Stimulated activated CD8-positive, alpha-beta memory T cell treated with anti-CD3 and anti-CD28 coated beads, Interleukin-2, amount 100 ng/mL, for 48 hours (primary cell): Measurements from ENCODE around the gene PITX1.

Experiments used
- DNase-seq, 2 donors: peaks; one replicate each; pipeline ENCODE4 v3.0.0-alpha.2; 2020; ENCODE audit warnings: low read depth in 2 of 2

The PITX1 gene

DNA sequence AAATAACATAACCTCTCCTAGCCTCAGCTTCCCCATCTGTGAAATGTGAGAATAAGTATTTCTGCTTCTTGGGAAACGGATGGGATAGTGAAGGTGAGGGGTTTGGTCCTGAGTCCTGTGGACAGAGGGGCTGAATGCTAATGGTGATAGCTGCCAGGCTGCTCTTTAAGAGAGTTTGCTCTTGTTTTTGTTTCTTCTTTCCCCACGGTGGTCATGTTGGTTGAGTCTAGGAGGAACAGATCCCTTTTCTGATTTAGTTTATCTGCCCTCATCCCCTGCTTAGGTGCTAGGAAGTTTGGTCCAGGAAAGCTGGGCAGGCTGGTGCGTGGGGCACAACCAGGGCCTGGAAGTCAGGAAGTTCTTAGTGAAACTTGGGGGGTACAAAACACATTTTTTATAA, 7.7 kb upstream of the PITX1 start:
- no peak for DNase-seq

DNA sequence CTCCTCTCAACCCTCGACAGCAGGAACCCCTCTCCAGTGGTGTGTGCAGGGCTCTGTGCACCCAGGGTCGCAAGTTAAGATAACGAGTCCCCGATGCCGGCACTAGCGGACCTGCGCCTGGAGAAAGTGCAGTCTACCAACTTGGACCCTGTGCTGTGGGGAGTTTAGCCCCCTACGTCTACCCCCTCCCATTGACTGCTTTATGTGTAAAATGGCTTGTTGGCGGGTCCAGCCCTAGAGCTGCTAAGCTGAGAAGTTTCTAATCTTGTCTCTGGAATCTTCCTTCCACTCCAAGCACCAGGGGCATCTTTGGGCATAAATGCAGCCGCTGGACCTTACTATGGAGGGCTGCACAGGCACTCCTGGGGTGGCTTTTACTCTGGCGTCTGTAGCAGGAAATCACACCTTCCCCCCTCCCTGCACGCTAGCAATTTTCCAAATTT, 7.1 kb upstream of the PITX1 start:
- no peak for DNase-seq

DNA sequence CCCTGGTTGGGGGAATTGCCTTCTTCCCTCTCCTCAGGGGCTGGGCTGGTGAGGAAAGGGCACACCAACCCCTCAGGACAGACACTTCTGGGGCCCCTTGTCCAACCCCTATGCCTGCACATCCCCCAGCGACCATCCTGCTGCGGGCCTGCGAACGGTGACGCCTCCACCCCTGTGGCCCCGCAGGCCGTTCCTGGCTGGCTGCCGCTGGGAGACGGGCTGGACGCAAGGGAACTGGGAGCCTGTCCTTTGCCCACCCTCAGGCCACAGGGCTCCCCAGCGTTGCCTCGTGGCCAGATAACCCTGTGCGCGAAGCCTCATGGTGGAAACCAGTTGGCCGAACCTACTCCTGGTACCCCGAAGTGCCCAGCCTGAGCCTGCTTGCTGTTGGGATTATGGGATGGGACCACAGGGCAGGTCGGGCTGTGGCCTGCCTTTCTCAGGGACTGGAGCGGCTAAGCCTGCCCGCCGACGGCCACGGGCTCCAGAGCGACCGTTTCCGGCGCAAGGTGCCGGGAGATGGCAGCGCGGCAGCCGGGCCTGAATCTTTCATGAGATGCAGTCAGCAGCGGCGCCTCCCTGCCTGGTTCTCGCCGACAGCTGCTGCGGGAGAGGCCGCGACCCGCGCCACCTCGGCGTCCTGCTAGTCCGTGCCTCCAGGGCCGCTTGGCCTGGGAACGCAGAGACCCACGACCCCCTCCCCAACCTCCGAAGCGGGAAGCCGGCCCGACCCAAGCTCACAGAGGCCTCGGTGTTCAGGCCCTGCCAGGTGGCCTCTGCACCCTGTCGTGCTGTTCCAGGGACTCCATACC, 6.5 kb upstream of the PITX1 start:
- no peak for DNase-seq

DNA sequence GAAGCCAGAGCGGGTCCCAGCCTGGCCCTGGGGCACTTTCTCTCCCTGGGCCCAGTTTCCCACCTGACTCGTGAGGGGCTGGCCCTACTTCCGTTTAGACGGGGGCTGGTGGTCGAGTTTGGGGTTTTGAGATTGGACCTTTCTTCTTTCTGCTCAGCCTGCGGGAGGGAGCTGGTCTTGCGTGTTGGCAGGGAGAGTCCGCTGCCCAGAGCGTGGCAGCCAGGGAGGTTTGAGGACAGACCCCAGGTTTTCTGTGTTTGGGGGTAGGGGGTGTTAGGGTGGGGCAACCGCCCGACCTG, 6.0 kb upstream of the PITX1 start:
- DNase-seq: no peak

DNA sequence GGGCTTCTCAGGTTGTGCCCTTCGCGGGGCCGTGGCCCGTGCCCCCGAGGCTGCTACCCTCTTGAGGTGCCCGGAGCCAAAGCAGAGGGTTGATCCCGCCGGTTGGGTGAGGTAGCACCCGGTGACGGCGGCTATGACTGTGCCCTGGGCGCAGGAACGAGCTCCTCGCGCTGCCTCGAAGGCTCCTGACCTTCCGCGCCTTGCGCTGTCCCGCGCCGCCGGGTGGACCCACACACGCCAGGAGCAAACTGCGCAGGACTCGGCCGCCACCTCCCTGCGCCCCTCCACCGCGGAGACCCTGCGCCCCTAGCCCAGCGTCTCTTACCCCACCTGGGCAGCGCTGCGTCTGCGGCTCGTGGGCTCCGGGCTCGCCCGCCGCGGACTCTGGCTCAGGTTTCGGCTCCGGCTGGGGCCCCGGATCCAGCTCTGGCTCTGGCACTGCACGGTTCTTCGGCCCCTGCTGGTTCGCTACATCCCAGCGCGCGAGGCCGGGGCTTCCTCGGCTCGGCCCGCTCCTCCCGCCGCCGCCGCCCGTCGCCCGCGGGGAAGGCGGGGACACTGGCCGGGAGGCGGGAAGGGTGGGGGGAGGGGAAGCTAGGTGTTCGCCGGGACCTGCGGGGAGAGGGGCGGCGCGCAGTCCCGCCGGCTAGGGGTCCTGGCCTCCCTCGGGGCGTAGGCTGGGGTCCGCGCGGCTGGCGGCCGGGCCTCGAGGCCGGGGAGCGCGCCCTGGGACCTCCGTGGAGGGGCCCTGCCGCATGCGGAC, 5.4 kb upstream of the PITX1 start:
- DNase-seq: no peak

DNA sequence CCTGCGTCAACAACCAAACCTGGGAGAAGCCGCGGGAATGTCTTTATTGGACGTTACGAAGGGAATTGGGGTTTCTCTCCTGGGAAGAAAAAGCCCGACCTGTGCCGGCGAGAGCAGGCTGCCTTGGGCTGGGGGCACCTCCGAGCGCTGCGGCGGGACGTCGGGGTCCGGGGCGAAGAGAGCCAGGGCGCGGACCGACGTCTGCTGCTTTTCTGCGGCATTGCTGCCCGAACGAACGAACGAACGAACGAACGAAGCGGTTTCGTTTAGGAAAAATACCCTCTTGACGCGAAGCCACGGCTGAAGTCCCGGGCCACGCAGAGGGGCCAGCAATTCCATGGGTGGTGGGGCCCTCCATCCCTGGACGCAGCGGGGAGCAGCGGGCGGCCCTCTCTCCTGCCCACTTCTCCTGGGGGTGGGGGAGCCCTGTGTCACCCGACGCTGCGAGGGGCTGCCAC, 4.8 kb upstream of the PITX1 start:
- DNase-seq: no peak

DNA sequence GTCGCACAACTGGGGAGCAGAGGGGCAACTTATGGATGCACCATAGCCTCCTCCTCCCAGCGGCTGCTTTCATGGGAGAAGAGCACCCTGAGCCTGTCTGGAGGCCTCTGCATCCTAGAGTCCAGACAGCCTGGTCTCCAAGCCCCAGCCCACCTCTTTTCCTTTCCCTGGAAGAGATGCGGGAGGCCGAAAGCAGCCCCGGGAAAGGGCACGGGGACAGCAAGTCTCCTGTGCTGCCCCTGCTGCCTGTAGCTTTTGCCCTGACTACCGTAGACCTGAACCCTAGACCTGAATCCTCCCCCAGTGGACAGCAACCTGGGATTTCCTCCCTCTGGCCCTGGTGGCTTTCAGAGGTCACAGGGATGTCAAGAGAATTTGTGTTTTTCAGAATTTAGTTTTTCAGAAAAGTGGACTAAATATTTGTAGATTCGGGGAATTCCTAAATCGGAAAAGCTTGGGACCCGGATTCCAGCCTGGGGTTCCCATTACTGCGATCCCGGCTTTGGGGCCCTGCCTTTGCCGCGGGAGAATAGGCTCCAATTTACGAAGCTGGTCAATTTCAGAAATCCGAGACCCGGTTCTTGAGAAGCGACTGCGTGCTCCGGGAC, 4.3 kb upstream of the PITX1 start:
- DNase-seq: no peak

DNA sequence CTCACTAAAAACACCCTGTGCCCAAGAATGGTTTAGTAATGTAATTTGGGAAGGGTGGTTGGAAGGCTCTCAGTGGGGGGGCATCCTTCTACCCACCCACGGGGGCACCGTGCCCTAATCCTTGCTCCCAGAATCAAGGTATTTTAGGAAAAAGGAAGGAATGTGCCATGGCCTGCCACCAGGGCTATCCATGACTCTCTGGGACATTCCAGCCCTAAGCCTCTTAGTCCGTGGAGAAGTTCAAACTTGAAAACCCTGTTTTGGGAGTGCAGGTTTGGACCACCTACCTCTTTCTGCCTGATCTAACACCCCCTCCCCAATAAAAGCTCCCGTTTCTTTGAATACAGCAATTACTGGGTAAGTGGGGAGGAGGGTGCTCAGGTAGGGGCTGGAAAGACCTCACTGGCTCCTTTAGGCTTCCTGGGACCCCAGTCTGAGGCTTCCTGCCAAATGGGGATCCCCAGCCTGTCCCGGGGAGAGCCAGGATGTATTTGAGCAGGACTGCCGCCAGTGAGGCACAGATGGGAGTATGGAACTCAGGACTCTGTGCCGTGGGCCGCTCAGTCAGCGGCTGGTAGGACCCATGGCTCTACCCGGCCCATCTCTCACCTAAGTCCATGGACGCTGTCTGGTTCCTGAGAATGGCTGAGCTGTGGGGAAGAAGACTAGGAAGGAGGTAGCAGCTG, 3.6 kb upstream of the PITX1 start:
- DNase-seq: no peak

DNA sequence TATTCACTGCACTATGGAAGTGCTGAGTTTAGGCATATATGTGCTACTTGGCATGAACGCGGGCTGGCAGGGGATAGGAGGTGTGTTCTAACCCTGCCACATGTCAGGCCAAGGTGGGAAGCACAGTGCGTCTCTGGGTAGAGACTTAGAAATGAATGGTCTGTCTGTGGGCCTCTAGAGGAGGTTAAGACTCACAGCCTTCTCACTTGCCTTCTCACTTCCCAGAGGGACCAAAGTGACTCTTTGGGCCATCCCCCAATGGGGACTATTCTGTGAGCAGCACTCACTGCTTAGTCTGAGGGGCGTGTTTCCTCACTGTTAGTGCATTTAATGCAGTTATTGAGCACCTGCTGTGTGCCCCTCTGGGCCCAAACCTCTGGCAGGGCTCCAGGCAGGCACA, 2.4 kb upstream of the PITX1 start:
- DNase-seq: no peak

DNA sequence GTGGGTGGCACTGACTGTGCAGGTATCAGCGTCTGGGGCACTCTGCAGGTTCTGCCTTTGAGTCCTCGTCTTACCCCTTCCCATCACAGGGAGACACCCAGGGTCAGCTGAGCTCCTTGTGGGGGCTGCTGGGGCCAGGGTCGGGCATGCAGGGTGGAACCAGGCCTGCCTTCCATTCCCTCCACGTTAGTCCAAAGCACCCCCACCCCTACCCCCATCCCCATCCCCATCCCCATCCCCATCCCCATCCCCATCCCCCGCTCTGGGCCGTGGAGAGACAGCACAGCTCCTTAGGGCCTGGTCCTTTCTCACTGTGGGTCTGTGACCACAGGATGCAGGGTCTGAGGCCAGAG, 1.6 kb upstream of the PITX1 start:
- no peak for DNase-seq

DNA sequence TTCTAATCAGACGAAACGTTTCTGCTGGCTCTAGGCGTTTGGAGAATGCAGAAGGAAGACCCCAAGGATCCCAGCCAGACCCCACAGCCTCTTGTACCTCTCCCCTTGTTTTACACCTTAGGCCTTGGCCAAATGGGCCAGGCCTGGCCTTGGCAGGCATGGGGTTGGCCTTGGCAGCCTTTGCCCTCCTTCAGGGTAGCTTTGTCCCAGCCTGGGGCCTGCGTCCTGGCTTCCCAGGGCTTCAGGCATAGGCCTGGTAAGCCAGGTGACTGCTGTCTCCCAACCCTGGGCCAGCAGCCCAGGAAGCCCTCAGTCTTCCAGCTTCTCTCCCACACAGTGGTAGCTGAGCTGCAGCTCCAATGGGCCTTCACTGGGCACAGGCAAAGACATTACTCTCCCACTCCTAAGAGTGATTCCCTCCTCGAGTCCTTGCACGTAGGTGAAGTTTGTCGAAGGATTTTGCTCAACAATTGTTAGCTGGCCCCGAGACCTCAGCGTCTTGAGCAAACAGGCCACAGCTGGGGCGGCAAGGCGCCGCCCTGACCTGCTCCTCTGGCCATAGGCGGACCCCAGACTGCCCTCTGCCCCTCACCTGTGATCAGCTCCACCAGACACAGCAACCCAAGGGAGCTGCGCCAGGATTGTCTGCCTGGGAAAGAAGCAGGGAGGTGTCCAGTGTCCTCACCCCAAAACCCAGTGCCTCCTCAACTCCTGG, 1.1 kb upstream of the PITX1 start:
- no peak for DNase-seq

DNA sequence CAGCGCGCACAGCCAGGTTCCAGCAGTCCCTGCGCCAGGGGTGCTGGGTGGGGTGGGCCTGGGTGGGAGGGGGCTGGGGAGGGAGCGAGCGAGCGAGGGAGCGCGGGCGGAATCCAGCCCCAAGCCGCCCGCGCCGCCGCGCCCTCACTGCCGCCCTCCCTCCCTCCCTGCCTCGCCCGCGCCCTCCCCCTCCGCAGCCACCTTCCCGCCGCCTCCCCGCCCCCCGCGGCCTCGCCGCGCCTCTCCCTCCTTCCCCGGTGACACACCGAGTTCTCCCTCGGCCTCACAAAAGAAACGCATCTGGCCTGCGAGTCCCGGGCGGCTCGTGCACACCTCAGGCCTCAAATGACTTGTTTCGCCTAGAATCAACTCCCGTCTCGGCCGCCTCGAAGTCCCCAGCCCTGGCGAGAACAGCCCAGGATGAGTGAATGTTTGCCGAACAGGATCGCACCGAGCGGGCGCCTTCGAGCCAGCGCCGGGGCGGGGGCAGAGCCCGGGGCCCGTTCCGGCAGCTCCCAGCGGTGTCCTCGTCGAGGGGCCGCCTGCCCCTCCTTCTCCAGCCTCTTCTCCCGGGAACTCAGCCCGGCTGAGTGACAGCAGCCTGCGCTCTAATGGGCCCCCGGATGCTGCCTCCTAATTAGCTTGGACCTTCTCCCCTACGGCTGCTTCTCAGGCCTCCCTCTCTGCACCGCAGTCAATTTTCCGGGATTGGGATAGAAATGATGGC, 371 bp upstream of the PITX1 start:
- DNase-seq: no peak

DNA sequence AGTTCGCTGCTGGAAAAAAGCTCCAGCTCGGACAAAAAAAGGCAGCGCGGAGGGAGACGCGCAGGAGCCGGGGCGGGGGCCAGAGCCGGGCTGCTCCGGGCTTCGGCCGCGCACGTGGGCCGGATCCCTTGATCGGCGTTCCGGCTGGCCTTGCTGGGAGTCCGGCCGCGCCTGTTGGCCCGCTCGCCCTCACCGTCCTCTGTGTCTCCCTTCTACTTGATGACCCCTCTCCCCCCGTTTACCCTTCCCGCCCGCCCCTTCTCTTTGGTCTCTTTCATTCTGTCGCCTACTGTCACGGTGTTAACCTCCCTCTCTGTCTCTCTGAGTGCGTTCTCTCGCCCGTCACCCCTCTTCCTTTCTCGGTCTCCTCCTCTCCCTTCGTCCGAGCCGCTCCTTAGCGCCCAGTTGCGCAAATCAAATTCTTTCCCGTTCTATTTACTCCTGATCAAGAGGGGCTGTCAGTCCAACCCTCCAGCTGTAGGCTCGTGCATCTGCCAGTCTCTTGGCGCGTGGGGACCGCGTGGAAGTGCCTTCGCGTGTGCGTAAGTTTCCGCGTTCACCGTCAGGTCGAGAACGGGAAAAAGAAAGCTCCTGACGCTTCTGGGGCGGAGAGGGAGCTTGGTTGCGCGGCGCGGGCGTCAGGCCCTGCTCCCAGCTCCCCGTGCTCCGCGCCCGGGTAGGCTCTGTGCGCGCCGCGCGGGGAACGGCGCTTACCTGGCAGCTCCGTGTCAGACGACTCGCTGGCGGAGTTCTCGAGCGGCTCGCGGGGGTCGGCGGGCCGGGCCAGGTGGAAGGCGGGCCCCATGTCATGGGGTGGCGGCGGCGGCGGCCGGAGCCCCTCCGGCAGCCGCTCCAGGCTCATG, 798 bp downstream of the PITX1 start:
- DNase-seq: no peak

DNA sequence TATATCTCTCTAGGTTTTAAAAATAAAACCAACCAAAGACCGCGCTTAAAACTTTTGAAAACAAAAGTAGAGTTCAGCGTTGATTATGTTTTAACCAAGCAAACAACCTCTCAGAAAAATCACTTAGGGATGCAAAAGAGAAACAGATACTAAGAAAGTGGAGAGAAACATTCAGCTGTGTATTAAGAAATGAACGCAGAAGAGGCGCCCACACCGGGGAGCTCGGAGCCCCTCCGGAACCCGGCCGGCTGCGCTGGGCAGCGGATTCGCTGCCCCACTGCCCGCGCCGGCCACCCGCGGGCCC, 1.4 kb downstream of the PITX1 start:
- no peak for DNase-seq

DNA sequence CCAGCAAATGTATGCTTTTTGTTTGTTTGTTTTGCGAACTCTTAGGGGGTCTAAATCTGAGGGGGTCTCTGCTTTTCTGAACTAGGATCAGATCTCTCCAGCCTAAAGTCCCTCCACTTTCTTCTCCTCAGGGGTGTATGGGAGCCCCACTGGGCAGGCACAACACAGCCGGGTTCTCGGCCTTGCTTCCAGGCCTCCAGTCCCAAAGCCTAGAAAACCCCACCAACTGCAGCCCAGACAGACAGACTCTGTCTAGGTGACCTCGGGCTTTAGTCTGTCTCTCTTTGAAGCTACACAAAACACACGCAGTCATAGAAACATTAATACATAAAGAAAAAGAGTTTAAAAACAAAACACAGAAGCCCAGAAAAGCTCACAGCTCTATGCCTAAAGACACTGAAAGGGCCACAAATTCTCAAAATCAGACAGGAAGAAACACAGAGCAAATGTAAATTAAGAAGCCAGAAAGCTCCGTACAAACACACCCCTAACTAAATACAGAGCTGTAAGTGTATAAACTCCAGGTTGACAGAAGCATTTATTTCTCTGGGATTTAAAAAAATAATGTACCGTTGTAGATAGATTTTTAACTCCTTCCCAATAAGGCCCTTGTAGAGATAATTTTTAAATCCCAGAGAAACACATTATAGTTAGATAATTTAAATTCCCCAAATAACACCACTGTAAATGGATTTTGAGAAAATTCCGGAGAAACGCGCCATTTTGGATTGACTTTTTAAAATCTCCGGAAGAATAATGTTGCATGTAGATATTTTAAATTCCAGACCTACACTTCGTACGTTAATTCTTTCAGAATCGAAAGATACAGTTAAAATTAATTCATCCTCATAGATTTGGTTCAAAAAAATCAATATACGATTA, 2.0 kb downstream of the PITX1 start:
- no peak for DNase-seq

DNA sequence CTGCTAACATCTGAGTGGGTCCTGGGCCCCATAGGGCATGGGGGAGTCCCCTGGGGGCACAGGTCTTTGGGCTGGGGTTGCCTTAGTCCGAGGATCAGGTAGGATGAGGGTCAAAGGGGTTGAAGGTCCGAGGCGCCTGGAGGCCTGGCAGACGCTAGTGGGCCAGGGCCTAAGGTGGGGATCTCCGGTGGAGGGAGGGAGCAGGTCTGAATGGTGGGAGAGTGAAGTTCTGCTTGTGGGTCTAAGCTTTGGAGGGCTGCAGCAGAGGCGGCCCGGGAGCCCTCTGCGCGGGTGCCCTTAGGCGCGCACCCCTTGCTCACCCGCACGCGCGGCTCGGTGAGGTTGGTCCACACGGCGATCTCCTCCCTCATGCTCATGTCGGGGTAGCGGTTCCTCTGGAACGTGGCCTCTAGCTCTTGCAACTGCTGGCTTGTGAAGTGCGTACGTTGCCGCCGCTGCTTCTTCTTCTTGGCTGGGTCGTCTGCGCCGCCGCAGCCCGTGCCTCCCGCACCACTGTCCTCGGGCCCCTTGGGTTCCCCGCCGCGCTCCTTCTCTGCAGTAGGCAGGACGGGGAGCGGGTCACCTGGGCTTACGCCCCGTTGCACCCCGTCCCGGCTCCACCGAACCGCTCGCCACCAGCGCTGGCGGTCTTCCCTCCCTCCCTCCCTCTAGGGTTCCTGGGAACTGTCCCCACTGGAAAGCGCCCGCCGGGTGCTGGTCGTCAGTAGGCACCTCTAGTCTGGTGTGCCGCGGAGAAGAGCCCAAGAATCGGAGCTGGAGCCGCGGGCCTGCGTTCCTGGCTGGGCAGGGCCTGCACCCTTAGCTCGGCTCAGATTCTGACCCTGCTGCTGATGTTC, 2.8 kb downstream of the PITX1 start:
- no peak for DNase-seq

DNA sequence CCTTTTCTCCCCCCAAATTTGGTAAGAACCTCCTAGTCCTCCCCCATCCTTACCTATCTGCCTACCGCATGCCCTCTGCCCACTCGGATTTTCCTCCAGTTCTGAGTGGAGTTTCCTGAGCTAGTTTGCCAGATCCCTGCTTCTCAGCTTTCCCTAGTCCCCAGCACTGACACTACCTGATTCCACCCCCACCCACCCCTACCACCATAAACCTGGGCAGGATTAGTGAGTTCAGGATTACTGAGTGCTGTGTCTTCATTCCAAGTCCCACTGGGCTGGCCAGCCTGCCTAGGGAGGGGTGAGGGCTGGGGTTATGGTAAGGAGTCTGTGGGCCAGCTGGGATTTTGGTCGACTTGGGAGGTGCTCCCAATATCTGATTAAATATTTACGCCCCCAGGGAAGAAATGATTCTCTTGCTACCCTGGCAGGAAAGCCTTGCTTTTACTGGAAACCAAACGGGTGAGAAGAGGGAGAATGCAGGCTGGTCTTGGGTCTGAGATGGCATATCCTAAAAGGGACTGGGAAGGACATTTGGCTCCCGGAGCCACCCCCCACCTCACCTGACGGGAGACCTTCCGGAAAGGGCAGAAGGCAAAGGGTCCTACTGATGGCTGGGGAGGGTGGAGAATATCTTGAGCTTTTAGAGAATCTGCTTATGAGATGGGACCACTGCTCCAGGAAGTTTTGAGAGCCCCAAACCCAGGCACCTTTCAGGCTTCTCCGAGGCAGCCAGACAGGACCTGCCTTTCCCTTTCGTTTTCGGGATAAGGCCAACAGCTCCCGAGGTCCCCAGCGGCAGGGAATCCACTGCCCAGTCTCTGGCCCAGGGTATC, 3.7 kb downstream of the PITX1 start:
- no peak for DNase-seq
